WERI-Rb-1 (cell line): ENCODE results near the gene CPT1A.

Experiments used
- DNase-seq: peaks from one replicate; pipeline ENCODE4 v3.0.0-alpha.2; 2020
- H3K27ac ChIP-seq: fragments of 250-450 bp; sonication (Bioruptor Pico); 2 replicates; pipeline ENCODE4 v1.5.1; 2020; ENCODE audit warnings: mild to moderate bottlenecking, moderate library complexity
- H3K27me3 ChIP-seq: fragments of 250-450 bp; sonication (Bioruptor Pico); 2 replicates; pipeline ENCODE4 v1.5.1; 2021; ENCODE audit warnings: mild to moderate bottlenecking, low read depth, moderate library complexity; ENCODE audit not compliant: insufficient read depth, severe bottlenecking
- H3K36me3 ChIP-seq: fragments of 250-450 bp; sonication (Bioruptor Pico); 2 replicates; pipeline ENCODE4 v1.5.1; 2020; ENCODE audit warnings: mild to moderate bottlenecking, moderate library complexity
- H3K4me3 ChIP-seq: 2 replicates; pipeline ENCODE4 v1.5.1; 2011; ENCODE audit warnings: low read depth, mild to moderate bottlenecking, control low read depth, low read length
- H3K9me3 ChIP-seq: fragments of 250-450 bp; sonication (Bioruptor Pico); 2 replicates; pipeline ENCODE4 v1.5.1; 2021; ENCODE audit warnings: mild to moderate bottlenecking, moderate library complexity; ENCODE audit not compliant: severe bottlenecking
- CTCF ChIP-seq: IDR thresholded peaks from 2 replicates; pipeline ENCODE4 v1.5.1; 2011; ENCODE audit warnings: low read depth, mild to moderate bottlenecking, control low read depth, inconsistent platforms, low read length

Gene CPT1A

GRCh38 chr11:68767672-68768071 lies 74.0 kb downstream of the CPT1A start:
- H3K27ac ChIP-seq: no peak overlapping the region
- DNase-seq: no peak
- no peaks in the 10 kb centered on the region for H3K36me3 ChIP-seq
- H3K4me3 ChIP-seq: no peak overlapping the region
- no peaks in the 10 kb centered on the region for H3K27me3 ChIP-seq
- TF ChIP-seq CTCF: no peak
- no peaks in the 10 kb centered on the region for H3K9me3 ChIP-seq

- TF ChIP-seq CTCF: no peak
- Histone ChIP-seq H3K27ac (no peak overlapping the region), H3K4me3 (no peak overlapping the region), H3K36me3 (no peaks in the 10 kb centered on the region), H3K27me3 (no peaks in the 10 kb centered on the region), H3K9me3 (no peaks in the 10 kb centered on the region)
- DNase-seq: no peak
These were observed 74.9 kb downstream of the CPT1A start for GRCh38 chr11:68766786-68767185.

GRCh38 chr11:68764746-68765145 lies 77.0 kb downstream of the CPT1A start:
- H3K36me3 ChIP-seq: no peaks in the 10 kb centered on the region
- no peak overlapping the region; the same call in 1 of the 2 replicates for H3K27ac ChIP-seq
- no peaks in the 10 kb centered on the region for H3K9me3 ChIP-seq
- H3K27me3 ChIP-seq: no peaks in the 10 kb centered on the region
- TF ChIP-seq CTCF: no peak
- no peak overlapping the region for H3K4me3 ChIP-seq
- DNase-seq: no peak

GRCh38 chr11:68763926-68764657 lies 77.6 kb downstream of the CPT1A start:
- H3K4me3 ChIP-seq: no peak overlapping the region
- peak overlapping the region; percentile 43; the same call in 1 of the 2 replicates for H3K27ac ChIP-seq
- peak; percentile 68 for TF ChIP-seq CTCF
- peak; percentile 68 for DNase-seq
- no peaks in the 10 kb centered on the region for H3K27me3 ChIP-seq
- H3K36me3 ChIP-seq: no peaks in the 10 kb centered on the region
- no peaks in the 10 kb centered on the region for H3K9me3 ChIP-seq

- Histone ChIP-seq H3K27me3 (no peaks in the 10 kb centered on the region), H3K36me3 (no peaks in the 10 kb centered on the region), H3K9me3 (no peaks in the 10 kb centered on the region), H3K27ac (peak overlapping the region; percentile 43; the same call in 1 of the 2 replicates), H3K4me3 (no peak overlapping the region)
- TF ChIP-seq CTCF: no peak
- DNase-seq: peak; percentile 19
These were observed 78.5 kb downstream of the CPT1A start for GRCh38 chr11:68763181-68763721.
